ENCODE measurements around the gene ABCA13.
A peak's percentile ranks its signal among the peaks of the same experiment; 100 is the strongest.

The ABCA13 gene

DNA sequence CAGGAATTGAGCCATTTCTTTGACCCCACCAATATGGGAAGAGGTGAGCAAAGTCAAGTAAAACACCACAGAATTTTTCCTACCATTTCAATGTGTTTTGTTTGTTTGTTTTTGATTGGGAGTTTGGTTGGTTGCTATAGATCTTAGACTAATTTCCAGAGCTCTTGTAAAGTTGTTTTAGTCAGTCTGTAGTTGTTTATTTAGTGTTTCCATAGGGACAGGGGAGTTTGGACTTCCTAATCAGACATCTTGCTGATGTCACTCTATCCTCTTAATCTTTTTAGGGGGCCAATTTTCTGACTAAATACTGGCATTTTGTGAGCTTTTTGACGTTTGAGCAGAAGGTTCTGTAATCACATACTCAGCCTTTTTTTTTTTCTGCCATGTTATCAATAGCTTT lies 266.9 kb downstream of the ABCA13 start:
- DNase-seq, result no peak

DNA sequence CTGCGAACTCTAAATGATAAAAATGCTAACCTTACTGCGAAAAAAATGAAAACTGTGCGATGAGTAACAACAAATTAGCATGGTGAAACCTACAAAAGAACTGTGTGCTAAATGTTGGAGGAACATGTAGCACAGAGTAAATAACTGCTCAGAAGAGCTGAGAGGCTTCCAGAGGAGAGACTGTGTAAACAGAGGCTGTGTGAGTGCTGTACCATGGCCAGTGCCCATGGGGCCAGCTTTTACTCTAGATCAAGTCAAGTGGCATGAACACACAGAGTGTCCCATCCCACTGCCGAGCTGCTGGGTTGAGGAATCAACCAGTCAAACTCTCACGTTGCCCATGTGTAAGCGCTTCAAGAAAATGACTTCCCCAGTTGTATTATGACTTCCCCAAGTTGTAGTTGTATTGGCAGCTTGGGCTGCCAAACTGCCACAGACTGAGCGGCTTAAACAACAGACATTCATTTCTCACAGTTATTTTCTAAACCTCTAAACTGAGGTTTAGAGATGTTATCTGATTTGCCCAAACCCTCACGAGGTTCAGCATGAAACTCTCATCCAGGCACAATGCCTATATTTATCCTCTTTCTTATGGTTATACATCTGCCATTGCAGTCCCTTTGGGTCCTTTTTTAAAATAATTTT lies 270.7 kb downstream of the ABCA13 start:
- peak; percentile 10 for DNase-seq

DNA sequence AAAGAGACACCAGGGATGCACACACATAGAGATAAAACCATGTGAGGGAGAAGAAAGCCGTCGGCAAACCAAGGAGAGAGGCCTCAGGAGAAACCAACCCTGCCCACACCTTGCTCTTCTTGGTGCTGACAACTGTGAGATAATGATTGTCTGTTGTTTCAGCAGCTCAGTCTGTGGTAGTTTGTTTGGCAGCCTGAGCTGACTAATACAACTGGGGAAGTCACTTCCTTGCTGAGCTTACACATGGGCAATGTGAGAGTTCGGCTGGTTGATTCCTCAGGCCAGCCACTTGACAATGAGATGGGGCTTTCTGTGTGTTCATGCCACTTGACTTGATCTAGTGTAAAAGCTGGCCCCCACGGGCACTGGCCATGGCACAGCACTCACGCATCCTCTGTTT lies 271.8 kb downstream of the ABCA13 start:
- DNase-seq, result no peak

DNA sequence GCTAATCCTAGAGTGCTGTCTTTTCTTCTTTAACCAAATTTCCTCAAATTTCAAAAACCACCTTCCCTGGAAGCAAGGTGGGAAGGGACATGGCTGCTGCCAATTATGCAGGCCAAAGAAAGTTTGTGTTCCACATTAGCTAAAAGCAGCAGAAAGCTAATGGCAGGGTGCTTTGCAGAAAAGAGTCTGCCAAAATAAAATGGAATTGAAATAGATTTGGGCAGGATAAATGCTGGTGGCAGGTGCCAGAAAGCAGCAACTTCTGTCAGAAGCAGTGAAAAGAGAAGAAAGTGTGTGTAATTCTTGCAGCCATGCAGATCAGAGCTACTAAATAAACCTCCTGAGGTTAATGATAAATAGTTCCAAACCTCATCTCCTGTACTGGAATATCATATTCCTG lies 275.5 kb downstream of the ABCA13 start:
- no peak for DNase-seq

DNA sequence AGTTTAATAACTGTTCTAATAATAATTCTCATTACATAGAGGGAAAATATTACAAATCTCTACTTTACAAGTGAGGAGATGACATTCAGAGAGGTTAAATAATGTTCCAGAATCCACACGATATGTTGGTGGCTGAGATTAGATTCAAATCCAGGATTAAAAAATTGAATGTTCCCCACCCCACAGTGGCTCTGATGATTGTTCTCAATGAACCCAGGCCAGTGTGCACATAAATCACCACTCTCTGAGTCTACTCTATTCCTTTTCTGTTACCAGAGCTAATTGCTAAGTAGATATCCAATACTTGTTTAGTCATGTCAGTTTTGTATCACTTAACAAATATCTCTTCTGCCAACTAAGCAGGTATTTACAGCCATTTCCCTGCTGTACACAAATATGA lies 281.0 kb downstream of the ABCA13 start:
- no peak for DNase-seq

DNA sequence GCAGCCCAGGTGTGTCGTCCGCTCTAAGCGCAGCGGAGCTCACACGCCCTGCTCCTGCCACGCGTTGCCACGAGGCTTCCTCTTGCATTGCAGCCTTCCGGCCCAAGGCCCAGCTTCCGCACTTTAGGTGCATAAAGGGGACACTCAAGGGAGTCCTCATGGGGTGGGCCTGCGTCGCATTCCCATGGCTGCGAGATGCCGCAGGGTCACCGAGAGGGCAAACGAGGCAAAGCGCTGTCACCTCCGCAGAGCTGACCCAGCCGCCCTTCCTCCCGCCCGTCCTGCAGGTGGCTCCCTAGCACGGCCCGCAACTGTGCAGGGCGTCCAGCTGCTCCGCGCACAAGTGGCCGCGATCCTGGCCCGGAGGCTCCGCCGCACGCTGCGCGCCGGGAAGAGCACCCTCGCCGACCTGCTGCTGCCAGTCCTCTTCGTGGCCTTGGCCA lies 283.5 kb downstream of the ABCA13 start:
- DNase-seq, result no peak

DNA sequence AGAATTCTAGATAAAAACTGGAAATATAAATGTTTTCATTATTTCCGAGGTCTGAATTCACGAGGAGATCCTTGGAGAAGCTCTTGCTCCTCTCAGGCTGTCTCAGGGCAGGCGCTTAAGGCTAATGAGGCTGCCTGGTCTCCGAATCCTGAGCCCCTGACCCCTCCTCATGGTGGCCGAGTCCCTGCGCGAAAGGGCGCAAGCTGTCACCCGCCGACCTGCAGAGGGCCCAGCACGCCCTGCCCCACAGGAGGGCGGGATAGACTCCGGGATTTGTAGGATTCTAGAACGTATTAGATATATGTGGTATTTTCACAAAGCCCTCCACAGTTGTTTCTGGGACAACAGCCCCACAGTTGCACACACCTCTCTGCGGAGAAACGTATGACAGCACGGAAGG lies 284.1 kb downstream of the ABCA13 start:
- no peak for DNase-seq

DNA sequence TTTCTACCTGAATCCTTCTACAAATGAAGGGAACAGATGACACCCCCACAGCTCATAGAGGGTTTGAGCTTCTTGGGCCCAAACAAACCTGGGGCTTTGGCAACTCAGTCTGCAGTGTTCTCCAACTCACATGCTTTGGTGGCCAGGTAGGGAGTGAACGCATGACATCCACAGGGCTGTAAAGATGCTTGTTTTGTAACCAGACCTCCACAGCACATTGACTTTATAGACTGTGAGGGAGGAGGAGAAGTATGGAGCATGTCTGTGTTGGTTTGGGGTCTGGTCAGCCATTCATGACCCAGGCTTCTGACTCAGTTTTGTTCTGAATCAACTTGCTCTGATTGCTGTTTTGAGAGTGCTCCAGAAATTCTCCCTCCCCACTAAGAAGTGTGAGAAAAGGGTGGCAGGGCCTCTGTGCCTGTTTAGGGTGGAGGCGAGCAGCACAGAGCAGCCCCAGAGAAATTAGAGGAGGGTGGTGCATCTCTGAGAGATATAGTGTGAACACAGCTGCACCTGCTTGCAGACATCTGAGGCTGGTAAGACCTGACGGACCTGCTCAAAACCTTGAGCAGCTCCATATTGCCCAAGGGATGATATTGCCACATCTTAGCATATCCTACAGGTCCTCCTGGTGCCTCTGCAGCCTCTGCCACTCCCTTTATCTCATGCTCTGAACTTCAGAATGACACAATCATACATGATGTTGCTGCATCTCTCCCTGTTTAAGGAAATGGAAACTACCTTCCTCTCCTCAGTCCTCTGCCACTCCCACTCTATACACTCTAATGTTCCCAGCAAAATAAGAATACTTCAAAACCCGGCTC lies 287.7 kb downstream of the ABCA13 start:
- no peak for DNase-seq

DNA sequence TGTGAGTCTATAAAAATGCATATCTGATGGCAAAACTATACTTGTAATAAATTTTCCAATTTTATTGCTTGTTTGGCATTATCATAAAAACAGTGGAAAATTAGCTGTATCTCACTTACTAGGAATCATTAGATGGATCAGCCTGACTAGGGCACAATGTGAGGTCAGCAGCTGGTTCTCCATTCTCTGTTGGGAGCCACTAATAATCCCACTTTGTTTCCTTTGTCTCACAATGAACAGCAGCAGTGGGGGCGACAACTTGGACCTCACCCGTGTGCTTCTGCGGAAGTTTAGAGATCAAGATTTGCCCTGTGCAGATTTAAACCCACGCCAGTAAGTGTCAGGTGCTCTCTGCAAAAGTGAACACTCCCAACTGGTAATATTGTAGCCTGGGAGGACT lies 295.5 kb downstream of the ABCA13 start:
- DNase-seq, result no peak

DNA sequence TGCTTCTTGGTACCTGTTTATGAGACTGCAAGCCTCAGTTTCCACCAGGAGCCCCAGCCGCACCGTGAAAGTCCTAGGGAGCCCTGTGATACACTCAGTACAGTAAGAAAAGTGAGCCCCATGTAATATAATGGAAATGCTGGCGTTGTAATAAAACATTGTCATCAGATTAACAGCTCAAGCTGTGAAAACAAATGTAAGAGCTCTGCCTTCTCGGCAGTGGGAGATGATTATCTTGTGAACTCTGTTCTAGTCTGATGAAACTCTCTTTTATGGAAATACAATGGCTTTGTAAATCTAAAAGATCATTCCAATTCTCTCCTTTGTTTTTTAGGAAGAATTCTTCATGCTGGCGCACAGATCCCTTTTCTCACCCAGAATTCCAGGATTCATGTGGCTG lies 299.9 kb downstream of the ABCA13 start:
- no peak for DNase-seq

DNA sequence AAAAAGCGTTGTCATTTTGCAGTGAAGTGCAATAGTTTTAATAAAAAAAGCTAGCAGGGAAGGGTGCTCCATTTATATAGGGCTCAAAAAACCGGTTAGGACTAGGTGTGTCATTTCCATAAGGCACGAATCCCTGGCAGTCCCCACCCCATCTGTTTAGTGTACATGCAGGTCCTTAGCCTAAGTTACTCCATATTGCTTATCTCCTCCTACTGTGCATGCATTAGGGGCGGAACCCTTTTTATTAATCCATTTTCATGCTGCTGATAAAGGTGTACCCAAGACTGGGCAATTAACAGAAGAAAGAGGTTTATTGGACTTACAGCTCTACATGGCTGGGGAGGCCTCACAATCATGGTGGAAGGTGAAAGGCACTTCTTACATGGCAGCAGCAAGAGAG lies 301.4 kb downstream of the ABCA13 start:
- DNase-seq, result no peak

DNA sequence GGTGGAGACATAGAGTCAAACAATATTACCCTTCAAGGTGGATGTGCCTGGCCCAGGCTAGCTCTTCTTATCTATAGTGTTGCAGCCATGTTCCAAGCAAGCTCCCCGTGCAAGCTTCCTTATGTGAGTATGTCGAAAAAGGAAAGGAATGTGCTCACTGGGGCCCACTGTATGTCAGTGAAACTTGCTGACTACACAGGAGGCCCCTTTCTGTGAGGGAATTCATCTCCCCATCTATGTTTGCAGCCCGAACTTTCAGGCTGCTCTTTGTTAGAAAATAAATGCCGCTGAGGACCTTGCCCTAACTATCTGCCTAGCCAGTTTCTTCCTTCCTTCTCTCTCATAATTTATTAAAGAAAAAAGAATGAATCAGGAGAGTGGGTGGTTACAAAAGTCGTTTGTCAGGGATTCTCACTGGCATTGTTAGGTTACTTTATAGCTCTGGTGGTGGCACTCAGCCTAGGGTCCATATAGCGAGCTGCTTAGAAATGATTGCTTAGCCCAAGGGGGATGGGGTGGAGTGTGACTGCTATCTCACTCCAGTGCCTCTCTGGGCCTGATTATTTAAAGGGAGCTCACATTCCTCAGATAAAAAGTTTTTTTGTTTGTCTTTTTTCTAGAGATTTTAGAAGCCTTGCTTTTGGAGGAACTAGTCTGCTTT lies 302.1 kb downstream of the ABCA13 start:
- DNase-seq, result no peak

DNA sequence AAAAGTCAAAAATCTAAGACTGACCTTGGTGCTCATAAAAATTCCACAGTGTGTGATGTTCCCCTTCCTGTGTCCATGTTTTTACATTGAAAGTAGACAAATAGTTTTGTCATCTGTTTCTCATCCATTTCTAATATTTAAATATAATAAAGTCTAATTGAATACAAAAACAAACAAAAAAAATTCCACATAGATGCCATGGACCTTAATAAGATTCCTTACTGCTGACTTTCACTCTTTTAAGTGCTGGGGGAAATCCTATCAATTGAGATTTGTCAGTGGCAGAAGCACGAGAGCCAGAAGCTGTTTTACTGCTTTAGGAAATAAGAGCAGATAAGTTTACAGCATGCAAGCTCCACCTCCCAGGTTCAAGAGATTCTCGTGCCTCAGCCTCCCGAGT lies 310.0 kb downstream of the ABCA13 start:
- no peak for DNase-seq

DNA sequence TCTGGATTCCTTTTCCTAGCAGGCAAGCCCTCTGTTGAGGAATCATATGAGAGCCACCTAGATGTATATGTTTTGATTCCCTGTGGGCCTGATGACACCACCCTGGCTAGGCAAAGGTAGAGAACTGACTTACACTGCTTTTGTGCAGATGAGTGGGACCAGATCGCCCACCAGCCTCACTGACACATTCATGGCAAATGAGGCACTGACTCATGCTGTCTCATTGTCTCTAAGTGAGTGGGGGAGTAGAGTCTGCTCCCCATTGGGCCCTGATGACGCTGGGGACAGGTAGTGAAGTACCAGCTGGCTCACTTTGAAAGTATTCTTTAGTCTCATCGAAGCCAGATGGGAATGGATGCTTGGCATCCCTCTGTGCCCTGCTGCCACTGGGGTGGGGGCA lies 326.3 kb downstream of the ABCA13 start:
- DNase-seq, result no peak

DNA sequence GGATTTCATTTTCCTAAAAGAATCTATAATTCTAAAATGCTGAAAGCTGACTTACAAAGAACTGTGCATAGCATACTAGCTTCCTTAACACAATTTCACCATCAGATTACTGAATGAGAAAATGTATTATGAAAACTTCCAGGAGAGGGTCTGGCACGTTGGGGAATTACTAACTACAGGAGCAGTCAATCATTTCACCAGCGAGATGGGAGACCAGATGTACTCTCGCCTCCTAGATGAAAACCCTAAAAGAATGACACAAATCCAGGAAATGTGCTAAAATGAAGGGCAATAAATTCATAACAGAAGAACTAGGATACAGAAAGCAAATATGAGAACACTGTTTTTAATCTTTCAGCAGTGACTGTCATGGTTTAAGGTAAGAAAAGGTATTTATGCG lies 330.8 kb downstream of the ABCA13 start:
- DNase-seq, result no peak

DNA sequence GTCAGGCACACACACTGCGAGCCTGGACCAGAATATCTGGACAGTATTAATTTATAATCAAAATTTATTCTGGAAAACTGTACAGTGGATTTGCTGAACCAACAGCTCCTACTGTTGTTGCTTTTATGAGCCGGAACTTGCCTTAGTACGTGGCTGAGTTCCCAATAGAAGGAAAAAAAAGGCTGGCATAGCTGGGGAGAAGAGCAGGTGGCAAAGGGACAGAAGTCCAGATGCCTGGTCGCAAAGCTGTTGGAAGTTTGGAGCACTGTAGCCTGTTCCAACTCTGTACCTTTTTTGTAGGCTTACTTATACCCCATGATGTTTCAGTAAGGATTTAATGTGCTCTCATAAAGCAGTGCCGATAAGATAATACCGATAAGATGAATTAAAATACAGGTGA lies 333.8 kb downstream of the ABCA13 start:
- DNase-seq, result no peak

DNA sequence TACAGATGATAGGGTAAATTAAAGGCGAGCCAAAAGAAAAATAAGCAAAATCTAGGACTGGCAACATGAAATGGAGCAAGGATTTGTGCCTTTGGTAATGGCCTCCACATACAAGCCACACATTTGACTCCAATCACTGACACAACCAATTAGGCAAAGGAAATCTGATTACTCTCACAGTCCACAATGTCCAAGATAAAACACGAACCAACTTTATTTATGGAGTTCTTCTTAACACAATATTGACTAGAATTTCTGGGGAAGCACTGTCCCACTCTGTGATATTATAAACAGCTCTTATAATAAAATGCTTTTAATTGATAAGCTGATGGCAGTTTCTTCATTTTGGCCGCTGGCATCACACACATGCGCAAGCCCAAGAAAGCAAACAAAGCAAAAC lies 334.2 kb downstream of the ABCA13 start:
- DNase-seq, result no peak

DNA sequence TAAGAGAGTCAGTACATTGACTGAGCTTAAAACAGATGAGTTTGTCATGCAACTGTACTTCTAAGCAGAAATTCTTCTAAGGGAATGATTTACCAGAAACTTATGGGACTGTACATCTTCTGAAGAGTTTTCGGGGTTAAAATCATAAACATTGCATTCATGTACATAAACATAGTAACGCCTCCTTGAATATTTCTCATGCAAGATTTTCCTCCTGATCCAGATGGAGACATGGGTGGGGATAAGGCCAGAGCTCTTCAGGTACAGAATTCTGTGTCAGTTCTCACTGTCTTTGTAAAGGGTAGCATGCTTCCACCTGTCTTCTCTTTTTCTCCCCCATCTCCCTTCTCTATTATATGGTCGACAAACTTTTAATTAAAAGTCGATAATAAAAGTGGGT lies 335.3 kb downstream of the ABCA13 start:
- no peak for DNase-seq

DNA sequence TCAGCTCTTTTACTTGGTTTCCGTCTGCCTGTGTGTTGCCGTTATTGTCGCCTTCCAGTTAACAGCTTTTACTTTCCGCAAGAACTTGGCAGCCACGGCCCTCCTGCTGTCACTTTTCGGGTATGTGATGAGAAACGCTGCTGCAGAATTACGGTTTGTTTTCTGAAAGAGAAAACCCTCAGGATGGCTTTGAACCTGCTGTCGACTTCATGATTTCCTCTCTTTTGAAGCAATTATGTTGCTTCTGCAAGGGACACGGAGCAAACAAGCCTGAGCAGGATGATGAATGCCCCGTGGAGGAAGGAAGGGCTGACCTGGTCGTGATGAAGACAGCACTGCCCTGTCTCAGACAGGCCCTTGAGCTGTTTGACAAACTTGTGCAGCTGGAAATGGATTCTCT lies 339.8 kb downstream of the ABCA13 start:
- DNase-seq, result no peak

DNA sequence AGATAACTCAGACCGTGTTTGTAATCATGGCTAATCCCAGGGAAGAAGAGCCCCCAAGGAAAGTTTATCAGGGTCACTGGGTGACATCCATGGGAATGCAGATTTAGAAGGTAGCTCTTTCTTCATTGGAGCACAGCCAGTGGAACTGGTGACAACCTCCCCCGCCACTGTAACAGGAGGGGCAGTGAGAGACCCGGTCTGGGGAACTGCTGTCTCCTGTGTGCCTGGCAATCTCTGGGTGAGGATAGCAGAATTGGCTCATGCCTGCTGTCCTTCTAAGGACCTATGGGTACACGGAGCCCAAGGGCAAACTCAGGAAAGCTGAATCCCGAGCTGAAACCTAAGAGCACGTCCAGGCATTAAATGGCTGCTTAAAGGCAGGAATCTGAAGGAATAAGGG lies 341.6 kb downstream of the ABCA13 start:
- no peak for DNase-seq

DNA sequence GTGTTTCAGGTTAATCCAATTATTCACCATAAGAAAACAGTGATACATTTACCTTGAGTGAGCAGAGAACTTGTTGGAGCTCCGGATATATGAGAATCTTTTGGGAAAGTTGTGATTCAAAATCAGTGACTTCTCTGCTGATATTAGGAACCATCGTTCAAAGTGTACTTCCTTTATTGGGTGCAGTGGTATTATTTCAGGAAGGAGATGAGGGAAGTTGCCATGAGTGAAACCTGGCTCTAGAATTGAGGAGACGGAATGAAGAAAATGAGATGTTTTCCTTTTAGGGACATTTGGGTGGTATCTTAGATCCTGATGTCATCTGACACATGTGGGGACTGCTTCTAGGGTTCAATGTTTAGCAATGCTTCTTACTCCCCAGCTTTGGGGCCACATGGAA lies 343.9 kb downstream of the ABCA13 start:
- DNase-seq, result no peak

DNA sequence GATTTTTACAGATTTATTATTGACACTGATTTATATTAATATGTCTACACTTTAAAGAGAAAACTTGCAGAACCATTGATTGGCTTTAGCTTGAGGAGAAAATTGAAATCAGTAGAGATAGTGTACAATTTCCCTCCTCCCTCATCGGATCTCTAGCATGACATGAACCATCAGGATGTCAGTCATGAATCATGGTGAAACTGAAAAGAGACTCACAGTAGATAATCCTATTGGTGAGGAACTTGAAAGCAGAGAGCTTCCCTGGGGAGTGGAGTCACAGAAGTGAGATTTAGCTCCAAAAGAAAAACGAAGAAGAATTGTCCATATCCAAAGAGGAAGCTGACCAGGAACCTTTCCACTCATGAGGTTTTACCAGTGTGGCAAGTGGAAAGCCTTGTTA lies 346.8 kb downstream of the ABCA13 start:
- DNase-seq, result no peak

DNA sequence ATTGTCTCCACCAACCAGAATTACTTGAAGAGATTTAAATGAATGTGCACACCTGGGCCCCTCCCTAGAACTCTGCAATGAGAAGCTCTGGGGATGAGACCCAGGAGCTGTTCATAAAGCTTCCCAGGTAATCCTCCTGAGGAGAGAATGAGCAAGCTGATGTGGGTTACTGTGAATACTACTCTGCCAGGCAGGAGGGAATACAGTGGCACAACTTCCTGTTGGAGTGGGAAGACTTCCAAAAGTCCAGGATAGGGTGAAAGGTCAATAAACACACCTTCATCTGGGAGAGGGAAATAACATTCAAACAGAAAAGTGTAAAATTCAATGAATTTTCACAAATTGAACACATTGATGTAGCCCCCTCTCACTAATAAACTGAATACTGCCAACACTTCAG lies 351.4 kb downstream of the ABCA13 start:
- no peak for DNase-seq

Measured in NCI-H1092 (cell line).